ENCODE results near the gene CFAP100.

The CFAP100 gene

GRCh38 chr3:126456211-126456610 lies 61.5 kb downstream of the CFAP100 start:
- no peak for TF ChIP-seq CTCF (IDR thresholded peaks at IDR 0.05)

- no peak for TF ChIP-seq CTCF (IDR thresholded peaks at IDR 0.05)
Observed at GRCh38 chr3:126456766-126457388, 62.2 kb downstream of the CFAP100 start.

- TF ChIP-seq CTCF (IDR thresholded peaks at IDR 0.05): no peak
Observed at GRCh38 chr3:126459111-126459762, 64.5 kb downstream of the CFAP100 start.

- TF ChIP-seq CTCF (IDR thresholded peaks at IDR 0.05): no peak
Observed at GRCh38 chr3:126459763-126460127, 65.0 kb downstream of the CFAP100 start.

GRCh38 chr3:126460381-126460780 lies 65.7 kb downstream of the CFAP100 start:
- no peak for TF ChIP-seq CTCF (IDR thresholded peaks at IDR 0.05)

- TF ChIP-seq CTCF (IDR thresholded peaks at IDR 0.05): no peak
Observed at GRCh38 chr3:126461450-126462070, 66.9 kb downstream of the CFAP100 start.

GRCh38 chr3:126463521-126463920 lies 68.8 kb downstream of the CFAP100 start:
- TF ChIP-seq CTCF (IDR thresholded peaks at IDR 0.05): no peak

Data from LNCAP (cell line).